ENCODE results near the gene G6PC3.
"Not testable (repeated sequence)": the region's sequence is repeated elsewhere in the genome, so short reads cannot be mapped to it uniquely, and the experiment has no call there.

GRCh38 chr17:44021227-44021626 is 49.3 kb upstream of the G6PC3 start:
- not testable (repeated sequence) for TF ChIP-seq CTCF (IDR thresholded peaks at IDR 0.05; ENCODE audit: insufficient read depth, low read length); POLR2AphosphoS5 (IDR thresholded peaks at IDR 0.05; ENCODE audit: low read depth); SPI1 (IDR thresholded peaks at IDR 0.05; ENCODE audit: borderline replicate concordance, low read depth); REST (IDR thresholded peaks at IDR 0.05; ENCODE audit: insufficient replicate concordance, low read depth)
